PFSK-1 (cell line): Measurements from ENCODE around the gene FOXP4.

Experiments
- TAF1 ChIP-seq: IDR thresholded peaks from 2 replicates; pipeline ENCODE4 v1.6.1; 2012; ENCODE audit warnings: low read length, control low read depth, borderline replicate concordance; ENCODE audit not compliant: insufficient read depth
- TF ChIP-seq, protein P1 (sequence below), 2 experiments: IDR thresholded peaks; 2 replicates each; pipeline versions ENCODE4 v1.6.1 to v1.8.0; 2011 to 2012; ENCODE audit warnings: low read depth in 2 of 2, low read length in 2 of 2, control low read depth in 1 of 2, inconsistent platforms in 1 of 2, mild to moderate bottlenecking in 1 of 2, moderate library complexity in 1 of 2; ENCODE audit not compliant: insufficient read depth in 1 of 2

DNA sequence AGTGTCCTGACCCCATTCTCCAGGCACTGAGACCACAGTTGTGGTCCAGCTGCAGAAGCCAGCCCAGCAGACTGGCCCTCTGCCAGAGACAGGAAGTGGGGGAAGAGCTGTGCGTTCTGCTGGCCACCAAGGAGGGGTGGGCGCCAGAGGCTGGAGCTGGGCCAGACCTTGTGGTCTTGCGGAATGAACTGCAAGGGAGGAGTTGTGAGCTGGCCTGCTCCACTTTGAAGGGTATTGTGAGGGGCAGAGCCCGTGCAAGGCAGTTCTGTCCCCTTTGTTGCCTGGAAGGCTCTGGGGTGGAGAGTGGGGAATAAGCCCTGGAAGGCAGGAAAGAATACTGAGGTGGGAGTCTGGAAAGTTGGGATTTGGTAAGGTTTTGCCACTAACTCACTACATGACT, 88.5 kb downstream of the FOXP4 start:
- no peak for TF ChIP-seq TAF1
- TF ChIP-seq, protein P1, sequence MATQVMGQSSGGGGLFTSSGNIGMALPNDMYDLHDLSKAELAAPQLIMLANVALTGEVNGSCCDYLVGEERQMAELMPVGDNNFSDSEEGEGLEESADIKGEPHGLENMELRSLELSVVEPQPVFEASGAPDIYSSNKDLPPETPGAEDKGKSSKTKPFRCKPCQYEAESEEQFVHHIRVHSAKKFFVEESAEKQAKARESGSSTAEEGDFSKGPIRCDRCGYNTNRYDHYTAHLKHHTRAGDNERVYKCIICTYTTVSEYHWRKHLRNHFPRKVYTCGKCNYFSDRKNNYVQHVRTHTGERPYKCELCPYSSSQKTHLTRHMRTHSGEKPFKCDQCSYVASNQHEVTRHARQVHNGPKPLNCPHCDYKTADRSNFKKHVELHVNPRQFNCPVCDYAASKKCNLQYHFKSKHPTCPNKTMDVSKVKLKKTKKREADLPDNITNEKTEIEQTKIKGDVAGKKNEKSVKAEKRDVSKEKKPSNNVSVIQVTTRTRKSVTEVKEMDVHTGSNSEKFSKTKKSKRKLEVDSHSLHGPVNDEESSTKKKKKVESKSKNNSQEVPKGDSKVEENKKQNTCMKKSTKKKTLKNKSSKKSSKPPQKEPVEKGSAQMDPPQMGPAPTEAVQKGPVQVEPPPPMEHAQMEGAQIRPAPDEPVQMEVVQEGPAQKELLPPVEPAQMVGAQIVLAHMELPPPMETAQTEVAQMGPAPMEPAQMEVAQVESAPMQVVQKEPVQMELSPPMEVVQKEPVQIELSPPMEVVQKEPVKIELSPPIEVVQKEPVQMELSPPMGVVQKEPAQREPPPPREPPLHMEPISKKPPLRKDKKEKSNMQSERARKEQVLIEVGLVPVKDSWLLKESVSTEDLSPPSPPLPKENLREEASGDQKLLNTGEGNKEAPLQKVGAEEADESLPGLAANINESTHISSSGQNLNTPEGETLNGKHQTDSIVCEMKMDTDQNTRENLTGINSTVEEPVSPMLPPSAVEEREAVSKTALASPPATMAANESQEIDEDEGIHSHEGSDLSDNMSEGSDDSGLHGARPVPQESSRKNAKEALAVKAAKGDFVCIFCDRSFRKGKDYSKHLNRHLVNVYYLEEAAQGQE (IDR thresholded peaks at IDR 0.05; ENCODE audit: insufficient read depth in 1 of 2, low read depth in 2 of 2, low read length in 2 of 2), result 0 out of 4 replicates have a peak, but pooled peaks have one; percentile 9 to 35
